ENCODE measurements around the gene CAPNS2.

DNA sequence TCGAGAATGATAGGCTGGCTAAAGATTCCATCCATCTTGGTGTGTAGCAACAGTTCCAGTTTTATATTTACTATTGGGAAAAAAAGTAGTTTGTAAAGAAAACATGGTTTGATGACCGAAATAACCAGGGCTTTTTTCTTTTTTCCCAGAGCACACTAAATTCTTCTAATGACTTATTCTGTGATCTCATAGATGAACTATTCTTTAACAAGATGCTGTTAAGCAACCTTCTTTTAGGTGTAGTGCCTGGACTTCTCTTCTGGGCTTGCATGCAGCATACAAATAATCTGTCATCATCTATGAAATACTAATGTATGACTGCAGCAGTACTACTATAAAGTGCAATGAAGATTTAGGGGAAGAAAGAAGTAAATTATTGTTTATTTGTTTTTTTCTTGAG is 11.0 kb upstream of the CAPNS2 start:
- TF ChIP-seq, protein P1, sequence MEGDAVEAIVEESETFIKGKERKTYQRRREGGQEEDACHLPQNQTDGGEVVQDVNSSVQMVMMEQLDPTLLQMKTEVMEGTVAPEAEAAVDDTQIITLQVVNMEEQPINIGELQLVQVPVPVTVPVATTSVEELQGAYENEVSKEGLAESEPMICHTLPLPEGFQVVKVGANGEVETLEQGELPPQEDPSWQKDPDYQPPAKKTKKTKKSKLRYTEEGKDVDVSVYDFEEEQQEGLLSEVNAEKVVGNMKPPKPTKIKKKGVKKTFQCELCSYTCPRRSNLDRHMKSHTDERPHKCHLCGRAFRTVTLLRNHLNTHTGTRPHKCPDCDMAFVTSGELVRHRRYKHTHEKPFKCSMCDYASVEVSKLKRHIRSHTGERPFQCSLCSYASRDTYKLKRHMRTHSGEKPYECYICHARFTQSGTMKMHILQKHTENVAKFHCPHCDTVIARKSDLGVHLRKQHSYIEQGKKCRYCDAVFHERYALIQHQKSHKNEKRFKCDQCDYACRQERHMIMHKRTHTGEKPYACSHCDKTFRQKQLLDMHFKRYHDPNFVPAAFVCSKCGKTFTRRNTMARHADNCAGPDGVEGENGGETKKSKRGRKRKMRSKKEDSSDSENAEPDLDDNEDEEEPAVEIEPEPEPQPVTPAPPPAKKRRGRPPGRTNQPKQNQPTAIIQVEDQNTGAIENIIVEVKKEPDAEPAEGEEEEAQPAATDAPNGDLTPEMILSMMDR (IDR thresholded peaks at IDR 0.05) = no peak
- no peak for TF ChIP-seq POLR2AphosphoS5 (IDR thresholded peaks at IDR 0.05; ENCODE audit: low read depth, low read length)
- TF ChIP-seq, protein P2, sequence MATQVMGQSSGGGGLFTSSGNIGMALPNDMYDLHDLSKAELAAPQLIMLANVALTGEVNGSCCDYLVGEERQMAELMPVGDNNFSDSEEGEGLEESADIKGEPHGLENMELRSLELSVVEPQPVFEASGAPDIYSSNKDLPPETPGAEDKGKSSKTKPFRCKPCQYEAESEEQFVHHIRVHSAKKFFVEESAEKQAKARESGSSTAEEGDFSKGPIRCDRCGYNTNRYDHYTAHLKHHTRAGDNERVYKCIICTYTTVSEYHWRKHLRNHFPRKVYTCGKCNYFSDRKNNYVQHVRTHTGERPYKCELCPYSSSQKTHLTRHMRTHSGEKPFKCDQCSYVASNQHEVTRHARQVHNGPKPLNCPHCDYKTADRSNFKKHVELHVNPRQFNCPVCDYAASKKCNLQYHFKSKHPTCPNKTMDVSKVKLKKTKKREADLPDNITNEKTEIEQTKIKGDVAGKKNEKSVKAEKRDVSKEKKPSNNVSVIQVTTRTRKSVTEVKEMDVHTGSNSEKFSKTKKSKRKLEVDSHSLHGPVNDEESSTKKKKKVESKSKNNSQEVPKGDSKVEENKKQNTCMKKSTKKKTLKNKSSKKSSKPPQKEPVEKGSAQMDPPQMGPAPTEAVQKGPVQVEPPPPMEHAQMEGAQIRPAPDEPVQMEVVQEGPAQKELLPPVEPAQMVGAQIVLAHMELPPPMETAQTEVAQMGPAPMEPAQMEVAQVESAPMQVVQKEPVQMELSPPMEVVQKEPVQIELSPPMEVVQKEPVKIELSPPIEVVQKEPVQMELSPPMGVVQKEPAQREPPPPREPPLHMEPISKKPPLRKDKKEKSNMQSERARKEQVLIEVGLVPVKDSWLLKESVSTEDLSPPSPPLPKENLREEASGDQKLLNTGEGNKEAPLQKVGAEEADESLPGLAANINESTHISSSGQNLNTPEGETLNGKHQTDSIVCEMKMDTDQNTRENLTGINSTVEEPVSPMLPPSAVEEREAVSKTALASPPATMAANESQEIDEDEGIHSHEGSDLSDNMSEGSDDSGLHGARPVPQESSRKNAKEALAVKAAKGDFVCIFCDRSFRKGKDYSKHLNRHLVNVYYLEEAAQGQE (IDR thresholded peaks at IDR 0.05; ENCODE audit: insufficient read depth in 1 of 2, low read depth in 2 of 2, low read length in 1 of 2) = no peak
- TF ChIP-seq SIN3A (IDR thresholded peaks at IDR 0.05; ENCODE audit: borderline replicate concordance, insufficient read depth, low read depth, low read length) = no peak
